GM19351 (cell line): ENCODE data around the gene SNX6.
"Not testable (repeated sequence)": the region's sequence is repeated elsewhere in the genome, so short reads cannot be mapped to it uniquely, and the experiment has no call there.

ENCODE experiments used
- ATAC-seq: cut with Tn5 transposase; IDR thresholded peaks from one replicate; pipeline ENCODE4 v1.9.1; 2021; ENCODE audit warnings: mild to moderate bottlenecking, moderate library complexity; ENCODE audit not compliant: unreplicated experiment

The SNX6 gene

GRCh38 chr14:34629657-34630529 lies at the start of gene SNX6:
Gene SNX6, minus strand, starts transcription at chr14:34630148. Its CDS starts 32 bp downstream, at chr14:34630116.
- peak; percentile 92 for ATAC-seq

GRCh38 chr14:34678735-34679134 lies 48.8 kb upstream of the SNX6 start:
- no peak for ATAC-seq

- ATAC-seq = no peak
Observed at GRCh38 chr14:34678306-34678705, 48.4 kb upstream of the SNX6 start.

GRCh38 chr14:34676516-34677211 lies 46.7 kb upstream of the SNX6 start:
- ATAC-seq = no peak

GRCh38 chr14:34673702-34674101 lies 43.8 kb upstream of the SNX6 start:
- ATAC-seq = no peak

GRCh38 chr14:34671716-34672115 lies 41.8 kb upstream of the SNX6 start:
- ATAC-seq = no peak

GRCh38 chr14:34668111-34668510 lies 38.2 kb upstream of the SNX6 start:
- no peak for ATAC-seq

GRCh38 chr14:34667007-34667406 lies 37.1 kb upstream of the SNX6 start:
- no peak for ATAC-seq

- ATAC-seq = no peak
Observed at GRCh38 chr14:34665785-34666435, 36.0 kb upstream of the SNX6 start.

GRCh38 chr14:34662561-34663088 lies 32.7 kb upstream of the SNX6 start:
- ATAC-seq = no peak

GRCh38 chr14:34660796-34661195 lies 30.8 kb upstream of the SNX6 start:
- ATAC-seq = no peak

GRCh38 chr14:34655959-34656358 lies 26.0 kb upstream of the SNX6 start:
- ATAC-seq = no peak

GRCh38 chr14:34653073-34653472 lies 23.1 kb upstream of the SNX6 start:
- not testable (repeated sequence) for ATAC-seq

- ATAC-seq = not testable (repeated sequence)
Observed at GRCh38 chr14:34652348-34652747, 22.4 kb upstream of the SNX6 start.

- no peak for ATAC-seq
Observed at GRCh38 chr14:34650786-34651584, 21.0 kb upstream of the SNX6 start.

GRCh38 chr14:34650006-34650405 lies 20.1 kb upstream of the SNX6 start:
- ATAC-seq = not testable (repeated sequence)

GRCh38 chr14:34649344-34649743 lies 19.4 kb upstream of the SNX6 start:
- no peak for ATAC-seq

GRCh38 chr14:34646570-34647255 lies 16.8 kb upstream of the SNX6 start:
- ATAC-seq = no peak

- no peak for ATAC-seq
Observed at GRCh38 chr14:34643361-34643760, 13.4 kb upstream of the SNX6 start.

GRCh38 chr14:34642595-34642994 lies 12.6 kb upstream of the SNX6 start:
- no peak for ATAC-seq
